Nephron (organoid): ENCODE measurements around the gene XXYLT1.

ENCODE experiments used
- H3K27ac Mint-ChIP-seq, 3 experiments: 2 replicates each; pipeline ENCODE4 v1.8.0; 2020; ENCODE audit warnings: mixed read lengths in 3 of 3, mild to moderate bottlenecking in 2 of 3, moderate library complexity in 1 of 3
- H3K27me3 Mint-ChIP-seq: 2 replicates; pipeline ENCODE4 v1.8.0; 2021; ENCODE audit warnings: low read depth, mild to moderate bottlenecking, moderate library complexity, mixed read lengths
- H3K36me3 Mint-ChIP-seq: 2 replicates; pipeline ENCODE4 v1.8.0; 2020; ENCODE audit warnings: low read depth, mixed read lengths
- H3K4me1 Mint-ChIP-seq: 2 replicates; pipeline ENCODE4 v1.8.0; 2020; ENCODE audit warnings: mixed read lengths
- H3K4me3 Mint-ChIP-seq, 3 experiments: 2 replicates each; pipeline ENCODE4 v1.8.0; 2020; ENCODE audit warnings: mild to moderate bottlenecking in 3 of 3, mixed read lengths in 3 of 3, moderate library complexity in 2 of 3
- H3K9me3 Mint-ChIP-seq: 2 replicates; pipeline ENCODE4 v1.8.0; 2020; ENCODE audit warnings: mixed read lengths
- CTCF ChIP-seq, 3 experiments: fragments of 200-600 bp; sonication (generic); IDR thresholded peaks; one replicate each; pipeline ENCODE4 v1.5.0; 2021; ENCODE audit warnings: antibody characterized with exemption in 3 of 3; ENCODE audit not compliant: unreplicated experiment in 3 of 3

The XXYLT1 gene

GRCh38 chr3:195153130-195153529 is 117.8 kb downstream of the XXYLT1 start:
- Mint-ChIP-seq H3K27ac (peak overlapping the region; percentile 93 to 99 (median 97)), H3K4me1 (peaks cover 87% of the 10 kb centered on the region), H3K36me3 (peaks cover 3% of the 10 kb centered on the region), H3K4me3 (peak overlapping the region in 1 of 3 experiments; percentile 17), H3K27me3 (peaks cover 6% of the 10 kb centered on the region), H3K9me3 (no peaks in the 10 kb centered on the region)
- TF ChIP-seq CTCF (IDR thresholded peaks at IDR 0.05; ENCODE audit: unreplicated experiment in 3 of 3), result no peak

GRCh38 chr3:195151866-195152541 is 119.0 kb downstream of the XXYLT1 start:
- H3K4me1 Mint-ChIP-seq, result peaks cover 85% of the 10 kb centered on the region
- peaks cover 3% of the 10 kb centered on the region for H3K36me3 Mint-ChIP-seq
- no peak for TF ChIP-seq CTCF (IDR thresholded peaks at IDR 0.05; ENCODE audit: unreplicated experiment in 3 of 3)
- H3K9me3 Mint-ChIP-seq, result no peaks in the 10 kb centered on the region
- H3K4me3 Mint-ChIP-seq, result no peak overlapping the region
- peak overlapping the region; percentile 93 to 99 (median 97) for H3K27ac Mint-ChIP-seq
- H3K27me3 Mint-ChIP-seq, result peaks cover 6% of the 10 kb centered on the region

GRCh38 chr3:195151402-195151801 is 119.6 kb downstream of the XXYLT1 start:
- no peak overlapping the region for H3K4me3 Mint-ChIP-seq
- H3K27me3 Mint-ChIP-seq, result peaks cover 6% of the 10 kb centered on the region
- H3K4me1 Mint-ChIP-seq, result peaks cover 80% of the 10 kb centered on the region
- TF ChIP-seq CTCF (IDR thresholded peaks at IDR 0.05; ENCODE audit: unreplicated experiment in 3 of 3), result no peak
- H3K36me3 Mint-ChIP-seq, result no peaks in the 10 kb centered on the region
- H3K9me3 Mint-ChIP-seq, result no peaks in the 10 kb centered on the region
- H3K27ac Mint-ChIP-seq, result no peak overlapping the region

- Mint-ChIP-seq H3K4me1 (peaks cover 75% of the 10 kb centered on the region), H3K36me3 (no peaks in the 10 kb centered on the region), H3K4me3 (peak overlapping the region in 2 of 3 experiments; percentile 16 to 47), H3K27ac (peak overlapping the region; percentile 32 to 58 (median 51)), H3K27me3 (peaks cover 6% of the 10 kb centered on the region), H3K9me3 (no peaks in the 10 kb centered on the region)
- TF ChIP-seq CTCF (IDR thresholded peaks at IDR 0.05; ENCODE audit: unreplicated experiment in 3 of 3), result no peak
These were observed 120.5 kb downstream of the XXYLT1 start for GRCh38 chr3:195150181-195151118.

GRCh38 chr3:195149292-195150030 is 121.5 kb downstream of the XXYLT1 start:
- Mint-ChIP-seq H3K27me3 (peaks cover 6% of the 10 kb centered on the region), H3K4me3 (no peak overlapping the region), H3K27ac (peak overlapping the region; percentile 4 to 77 (median 20)), H3K4me1 (peaks cover 65% of the 10 kb centered on the region), H3K9me3 (no peaks in the 10 kb centered on the region), H3K36me3 (no peaks in the 10 kb centered on the region)
- no peak for TF ChIP-seq CTCF (IDR thresholded peaks at IDR 0.05; ENCODE audit: unreplicated experiment in 3 of 3)
